ELF-1 (cell line): ENCODE data around the gene LRP1B.

Experiments
- DNase-seq: peaks from one replicate; pipeline ENCODE4 v3.0.0-alpha.2; 2016; ENCODE audit warnings: low read depth, low spot score

The LRP1B gene

GRCh38 chr2:141957827-141958450 lies 172.9 kb downstream of the LRP1B start:
- no peak for DNase-seq

- DNase-seq = no peak
These were observed 173.5 kb downstream of the LRP1B start for GRCh38 chr2:141957321-141957720.

GRCh38 chr2:141947396-141948114 lies 183.3 kb downstream of the LRP1B start:
- no peak for DNase-seq

GRCh38 chr2:141946016-141946415 lies 184.8 kb downstream of the LRP1B start:
- no peak for DNase-seq

GRCh38 chr2:141943918-141944317 lies 186.9 kb downstream of the LRP1B start:
- no peak for DNase-seq

GRCh38 chr2:141942006-141942789 lies 188.6 kb downstream of the LRP1B start:
- no peak for DNase-seq

- no peak for DNase-seq
These were observed 189.6 kb downstream of the LRP1B start for GRCh38 chr2:141941210-141941714.

GRCh38 chr2:141940709-141941108 lies 190.1 kb downstream of the LRP1B start:
- no peak for DNase-seq

GRCh38 chr2:141933226-141933625 lies 197.6 kb downstream of the LRP1B start:
- no peak for DNase-seq

GRCh38 chr2:141932261-141932660 lies 198.6 kb downstream of the LRP1B start:
- DNase-seq = no peak

GRCh38 chr2:141931797-141932196 lies 199.0 kb downstream of the LRP1B start:
- no peak for DNase-seq

GRCh38 chr2:141930803-141931202 lies 200.0 kb downstream of the LRP1B start:
- DNase-seq = no peak

- DNase-seq = no peak
These were observed 201.2 kb downstream of the LRP1B start for GRCh38 chr2:141929331-141930252.

GRCh38 chr2:141928476-141928875 lies 202.3 kb downstream of the LRP1B start:
- DNase-seq = no peak

- no peak for DNase-seq
These were observed 203.3 kb downstream of the LRP1B start for GRCh38 chr2:141927536-141927935.

- DNase-seq = no peak
These were observed 205.3 kb downstream of the LRP1B start for GRCh38 chr2:141925511-141925910.

GRCh38 chr2:141923657-141924056 lies 207.2 kb downstream of the LRP1B start:
- DNase-seq = no peak

GRCh38 chr2:141911485-141912066 lies 219.2 kb downstream of the LRP1B start:
- DNase-seq = peak; percentile 39

GRCh38 chr2:141906678-141907077 lies 224.1 kb downstream of the LRP1B start:
- DNase-seq = no peak

GRCh38 chr2:141900826-141901225 lies 230.0 kb downstream of the LRP1B start:
- DNase-seq = no peak

GRCh38 chr2:141899740-141900139 lies 231.1 kb downstream of the LRP1B start:
- no peak for DNase-seq
